ENCODE results near the gene CD3G. TPM values are rescaled to one million over a fixed set of nuclear protein-coding genes. Genes with fewer than 3 reads are reported as not detected.

The CD3G gene
- total RNA-seq, 2 experiments from 2014 or later, result 227 to 232 TPM

- DNase-seq (no peak), ATAC-seq (no peak)
- Mint-ChIP-seq H3K27me3 (ENCODE audit: low read depth) (no peaks in the 10 kb centered on the region), H3K27ac (peak overlapping the region; percentile 21), H3K4me1 (ENCODE audit: low read depth) (peaks cover 63% of the 10 kb centered on the region), H3K9me3 (ENCODE audit: insufficient read depth) (no peaks in the 10 kb centered on the region), H3K4me3 (no peak overlapping the region), H3K36me3 (ENCODE audit: low read depth) (peaks cover 79% of the 10 kb centered on the region)
- POLR2A ChIA-PET, result no interaction called here
- CTCF ChIA-PET, result interaction anchor here (1.1 kb wide), 1 partner anchor 151 kb away, joined by 4 read pairs; no protein-coding TSS in a partner anchor
Measured at GRCh38 chr11:118349475-118349874, 5.3 kb downstream of the CD3G start.

- peaks cover 39% of the 10 kb centered on the region for H3K4me1 Mint-ChIP-seq (ENCODE audit: low read depth)
- DNase-seq (no peak), ATAC-seq (peak; percentile 37)
- ChIA-PET CTCF (interaction anchor here (0.6 to 2.5 kb wide), 10 partner anchors 11 to 155 kb away, joined by 3 to 13 read pairs (median 4); partner anchors contain the start of gene CD3D), POLR2A (interaction anchor here (4.0 kb wide), 1 partner anchor 48 kb away, joined by 19 read pairs; the partner anchor contains the start of gene CD3E)
- H3K27ac Mint-ChIP-seq, result peak overlapping the region; percentile 70
- H3K36me3 Mint-ChIP-seq (ENCODE audit: low read depth), result peaks cover 56% of the 10 kb centered on the region
- H3K4me3 Mint-ChIP-seq, result no peak overlapping the region
- no peaks in the 10 kb centered on the region for H3K9me3 Mint-ChIP-seq (ENCODE audit: insufficient read depth)
- H3K27me3 Mint-ChIP-seq (ENCODE audit: low read depth), result no peaks in the 10 kb centered on the region
Measured at GRCh38 chr11:118353084-118353710, 9.1 kb downstream of the CD3G start.

GRCh38 chr11:118358071-118358470 lies 13.9 kb downstream of the CD3G start:
- H3K27me3 Mint-ChIP-seq (ENCODE audit: low read depth), result no peaks in the 10 kb centered on the region
- no peak overlapping the region for H3K27ac Mint-ChIP-seq
- CTCF ChIA-PET, result no interaction called here
- POLR2A ChIA-PET, result no interaction called here
- H3K9me3 Mint-ChIP-seq (ENCODE audit: insufficient read depth), result no peaks in the 10 kb centered on the region
- ATAC-seq (no peak), DNase-seq (no peak)
- H3K4me1 Mint-ChIP-seq (ENCODE audit: low read depth), result peaks cover 48% of the 10 kb centered on the region
- no peak overlapping the region for H3K4me3 Mint-ChIP-seq
- H3K36me3 Mint-ChIP-seq (ENCODE audit: low read depth), result peaks cover 23% of the 10 kb centered on the region

GRCh38 chr11:118359295-118359958 lies 15.3 kb downstream of the CD3G start, which contains the start of gene UBE4A:
Gene UBE4A, plus strand, starts transcription at chr11:118359600. Its CDS starts 5,481 bp downstream, at chr11:118365081.
- CTCF ChIA-PET, result interaction anchor here (0.8 to 1.4 kb wide), 4 partner anchors 11 to 161 kb away, joined by 3 to 8 read pairs (median 4); no protein-coding TSS in a partner anchor
- H3K36me3 Mint-ChIP-seq (ENCODE audit: low read depth), result peaks cover 23% of the 10 kb centered on the region
- peaks cover 52% of the 10 kb centered on the region for H3K4me1 Mint-ChIP-seq (ENCODE audit: low read depth)

GRCh38 chr11:118364956-118365615 lies 20.9 kb downstream of the CD3G start:
- Mint-ChIP-seq H3K36me3 (ENCODE audit: low read depth) (peaks cover 54% of the 10 kb centered on the region), H3K4me1 (ENCODE audit: low read depth) (peaks cover 37% of the 10 kb centered on the region), H3K9me3 (ENCODE audit: insufficient read depth) (no peaks in the 10 kb centered on the region), H3K27ac (no peak overlapping the region), H3K4me3 (no peak overlapping the region), H3K27me3 (ENCODE audit: low read depth) (no peaks in the 10 kb centered on the region)
- ChIA-PET POLR2A (interaction anchor here (0.9 kb wide), 1 partner anchor 11 kb away, joined by 5 read pairs; no protein-coding TSS in a partner anchor), CTCF (interaction anchor here (0.6 to 2.8 kb wide), 11 partner anchors 10 to 184 kb away, joined by 3 to 12 read pairs (median 3); no protein-coding TSS in a partner anchor)
- DNase-seq (no peak), ATAC-seq (no peak)

More at GRCh38 chr11:118359295-118359958, 15.3 kb downstream of the CD3G start, which contains the start of gene UBE4A:
- peak within 1 kb of the TSS; percentile 99 for H3K4me3 Mint-ChIP-seq
- ATAC-seq, result peak; percentile 95
- no peaks in the 10 kb centered on the region for H3K27me3 Mint-ChIP-seq (ENCODE audit: low read depth)
- no peaks in the 10 kb centered on the region for H3K9me3 Mint-ChIP-seq (ENCODE audit: insufficient read depth)
- POLR2A ChIA-PET, result interaction anchor here (0.6 to 1.6 kb wide), 23 partner anchors 8 to 431 kb away, joined by 3 to 8 read pairs (median 3); partner anchors contain the start of genes ATP5MG, CD3D, CD3G and JAML
- peak within 1 kb of the TSS; percentile 97 for H3K27ac Mint-ChIP-seq
- DNase-seq, result peak; percentile 99

GRCh38 chr11:118366287-118366686 lies 22.1 kb downstream of the CD3G start:
- DNase-seq (no peak), ATAC-seq (no peak)
- H3K4me3 Mint-ChIP-seq, result no peak overlapping the region
- H3K9me3 Mint-ChIP-seq (ENCODE audit: insufficient read depth), result no peaks in the 10 kb centered on the region
- CTCF ChIA-PET, result interaction anchor here (1.1 to 2.8 kb wide), 5 partner anchors 11 to 138 kb away, joined by 3 to 12 read pairs (median 3); no protein-coding TSS in a partner anchor
- peaks cover 27% of the 10 kb centered on the region for H3K4me1 Mint-ChIP-seq (ENCODE audit: low read depth)
- no peak overlapping the region for H3K27ac Mint-ChIP-seq
- H3K36me3 Mint-ChIP-seq (ENCODE audit: low read depth), result peaks cover 61% of the 10 kb centered on the region
- no peaks in the 10 kb centered on the region for H3K27me3 Mint-ChIP-seq (ENCODE audit: low read depth)
- POLR2A ChIA-PET, result interaction anchor here (0.9 kb wide), 1 partner anchor 9 kb away, joined by 5 read pairs; no protein-coding TSS in a partner anchor

- no peaks in the 10 kb centered on the region for H3K27me3 Mint-ChIP-seq (ENCODE audit: low read depth)
- peaks cover 79% of the 10 kb centered on the region for H3K36me3 Mint-ChIP-seq (ENCODE audit: low read depth)
- no peak overlapping the region for H3K4me3 Mint-ChIP-seq
- DNase-seq (no peak), ATAC-seq (no peak)
- no peak overlapping the region for H3K27ac Mint-ChIP-seq
- ChIA-PET CTCF (no interaction called here), POLR2A (no interaction called here)
- H3K4me1 Mint-ChIP-seq (ENCODE audit: low read depth), result peaks cover 2% of the 10 kb centered on the region
- no peaks in the 10 kb centered on the region for H3K9me3 Mint-ChIP-seq (ENCODE audit: insufficient read depth)
Measured at GRCh38 chr11:118370774-118371173, 26.6 kb downstream of the CD3G start.

- peaks cover 80% of the 10 kb centered on the region for H3K36me3 Mint-ChIP-seq (ENCODE audit: low read depth)
- ChIA-PET CTCF (interaction anchor here (1.5 kb wide), 1 partner anchor 175 kb away, joined by 3 read pairs; no protein-coding TSS in a partner anchor), POLR2A (no interaction called here)
- H3K27me3 Mint-ChIP-seq (ENCODE audit: low read depth), result no peaks in the 10 kb centered on the region
- ATAC-seq, result no peak
- no peak for DNase-seq
- peaks cover 2% of the 10 kb centered on the region for H3K4me1 Mint-ChIP-seq (ENCODE audit: low read depth)
- H3K9me3 Mint-ChIP-seq (ENCODE audit: insufficient read depth), result no peaks in the 10 kb centered on the region
- H3K4me3 Mint-ChIP-seq, result no peak overlapping the region
- no peak overlapping the region for H3K27ac Mint-ChIP-seq
Measured at GRCh38 chr11:118373263-118373662, 29.1 kb downstream of the CD3G start.

- ChIA-PET POLR2A (no interaction called here), CTCF (interaction anchor here (0.7 kb wide), 1 partner anchor 203 kb away, joined by 3 read pairs; no protein-coding TSS in a partner anchor)
- Mint-ChIP-seq H3K4me1 (ENCODE audit: low read depth) (no peaks in the 10 kb centered on the region), H3K9me3 (ENCODE audit: insufficient read depth) (no peaks in the 10 kb centered on the region), H3K4me3 (no peak overlapping the region), H3K27me3 (ENCODE audit: low read depth) (no peaks in the 10 kb centered on the region), H3K27ac (no peak overlapping the region), H3K36me3 (ENCODE audit: low read depth) (peaks cover 79% of the 10 kb centered on the region)
- ATAC-seq (no peak), DNase-seq (no peak)
Measured at GRCh38 chr11:118373871-118374270, 29.7 kb downstream of the CD3G start.

GRCh38 chr11:118374729-118375128 lies 30.6 kb downstream of the CD3G start:
- no peaks in the 10 kb centered on the region for H3K4me1 Mint-ChIP-seq (ENCODE audit: low read depth)
- ATAC-seq, result no peak
- H3K4me3 Mint-ChIP-seq, result no peak overlapping the region
- POLR2A ChIA-PET, result no interaction called here
- H3K27ac Mint-ChIP-seq, result no peak overlapping the region
- H3K9me3 Mint-ChIP-seq (ENCODE audit: insufficient read depth), result no peaks in the 10 kb centered on the region
- CTCF ChIA-PET, result interaction anchor here (0.7 to 1.7 kb wide), 2 partner anchors 10 to 203 kb away, joined by 3 to 6 read pairs; no protein-coding TSS in a partner anchor
- no peak for DNase-seq
- H3K36me3 Mint-ChIP-seq (ENCODE audit: low read depth), result peaks cover 78% of the 10 kb centered on the region
- H3K27me3 Mint-ChIP-seq (ENCODE audit: low read depth), result no peaks in the 10 kb centered on the region

- Mint-ChIP-seq H3K4me1 (ENCODE audit: low read depth) (no peaks in the 10 kb centered on the region), H3K27ac (peak overlapping the region; percentile 4), H3K9me3 (ENCODE audit: insufficient read depth) (no peaks in the 10 kb centered on the region), H3K4me3 (no peak overlapping the region), H3K36me3 (ENCODE audit: low read depth) (peaks cover 74% of the 10 kb centered on the region), H3K27me3 (ENCODE audit: low read depth) (no peaks in the 10 kb centered on the region)
- POLR2A ChIA-PET, result interaction anchor here (1.1 kb wide), 1 partner anchor 10 kb away, joined by 5 read pairs; no protein-coding TSS in a partner anchor
- CTCF ChIA-PET, result interaction anchor here (0.7 to 2.9 kb wide), 4 partner anchors 7 to 205 kb away, joined by 3 to 7 read pairs (median 4); no protein-coding TSS in a partner anchor
- no peak for DNase-seq
- ATAC-seq, result no peak
Measured at GRCh38 chr11:118375978-118376377, 31.8 kb downstream of the CD3G start.
